HL-60 (cell line): ENCODE data around the gene MRGPRG.

ENCODE experiments used
- DNase-seq, 2 experiments: peaks; one replicate each; pipeline ENCODE4 v3.0.0-alpha.2; 2010 to 2020; ENCODE audit warnings: low read depth in 1 of 2, low spot score in 1 of 2
- H3K27ac ChIP-seq: fragments of 250-450 bp; sonication (Bioruptor Pico); replicated peaks from 2 replicates; pipeline ENCODE4 v1.5.1; 2020; ENCODE audit warnings: mild to moderate bottlenecking, moderate library complexity
- H3K27me3 ChIP-seq: fragments of 250-450 bp; sonication (Bioruptor Pico); 2 replicates; pipeline ENCODE4 v1.5.1; 2021; ENCODE audit warnings: mild to moderate bottlenecking, moderate library complexity; ENCODE audit not compliant: insufficient read depth, poor library complexity, severe bottlenecking
- H3K4me3 ChIP-seq: replicated peaks from 2 replicates; pipeline ENCODE4 v1.5.1; 2011; ENCODE audit warnings: mild to moderate bottlenecking, control low read depth, low read length; ENCODE audit not compliant: insufficient read depth
- GABPA ChIP-seq: IDR thresholded peaks from 2 replicates; pipeline ENCODE4 v1.6.1; 2012; ENCODE audit warnings: low read depth
- POLR2AphosphoS5 ChIP-seq: IDR thresholded peaks from 2 replicates; pipeline ENCODE4 v1.6.1; 2012; ENCODE audit warnings: low read depth
- SPI1 ChIP-seq: IDR thresholded peaks from 2 replicates; pipeline ENCODE4 v1.6.1; 2012; ENCODE audit warnings: low read depth, mild to moderate bottlenecking, borderline replicate concordance
- TF ChIP-seq, protein P1 (sequence below): IDR thresholded peaks from 2 replicates; pipeline ENCODE4 v1.6.1; 2012; ENCODE audit warnings: low read depth; ENCODE audit not compliant: insufficient replicate concordance
- TF ChIP-seq, protein P2 (sequence below): IDR thresholded peaks from one replicate; pipeline ENCODE4 v1.5.1; 2011; ENCODE audit warnings: low read length, control low read depth, inconsistent platforms; ENCODE audit not compliant: insufficient read depth

MRGPRG gene

GRCh38 chr11:3191586-3192324 is 26.9 kb downstream of the MRGPRG start:
- TF ChIP-seq POLR2AphosphoS5: no peak
- no peak for TF ChIP-seq SPI1
- no peak for TF ChIP-seq GABPA
- TF ChIP-seq, protein P1, sequence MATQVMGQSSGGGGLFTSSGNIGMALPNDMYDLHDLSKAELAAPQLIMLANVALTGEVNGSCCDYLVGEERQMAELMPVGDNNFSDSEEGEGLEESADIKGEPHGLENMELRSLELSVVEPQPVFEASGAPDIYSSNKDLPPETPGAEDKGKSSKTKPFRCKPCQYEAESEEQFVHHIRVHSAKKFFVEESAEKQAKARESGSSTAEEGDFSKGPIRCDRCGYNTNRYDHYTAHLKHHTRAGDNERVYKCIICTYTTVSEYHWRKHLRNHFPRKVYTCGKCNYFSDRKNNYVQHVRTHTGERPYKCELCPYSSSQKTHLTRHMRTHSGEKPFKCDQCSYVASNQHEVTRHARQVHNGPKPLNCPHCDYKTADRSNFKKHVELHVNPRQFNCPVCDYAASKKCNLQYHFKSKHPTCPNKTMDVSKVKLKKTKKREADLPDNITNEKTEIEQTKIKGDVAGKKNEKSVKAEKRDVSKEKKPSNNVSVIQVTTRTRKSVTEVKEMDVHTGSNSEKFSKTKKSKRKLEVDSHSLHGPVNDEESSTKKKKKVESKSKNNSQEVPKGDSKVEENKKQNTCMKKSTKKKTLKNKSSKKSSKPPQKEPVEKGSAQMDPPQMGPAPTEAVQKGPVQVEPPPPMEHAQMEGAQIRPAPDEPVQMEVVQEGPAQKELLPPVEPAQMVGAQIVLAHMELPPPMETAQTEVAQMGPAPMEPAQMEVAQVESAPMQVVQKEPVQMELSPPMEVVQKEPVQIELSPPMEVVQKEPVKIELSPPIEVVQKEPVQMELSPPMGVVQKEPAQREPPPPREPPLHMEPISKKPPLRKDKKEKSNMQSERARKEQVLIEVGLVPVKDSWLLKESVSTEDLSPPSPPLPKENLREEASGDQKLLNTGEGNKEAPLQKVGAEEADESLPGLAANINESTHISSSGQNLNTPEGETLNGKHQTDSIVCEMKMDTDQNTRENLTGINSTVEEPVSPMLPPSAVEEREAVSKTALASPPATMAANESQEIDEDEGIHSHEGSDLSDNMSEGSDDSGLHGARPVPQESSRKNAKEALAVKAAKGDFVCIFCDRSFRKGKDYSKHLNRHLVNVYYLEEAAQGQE: no peak
- TF ChIP-seq, protein P2, sequence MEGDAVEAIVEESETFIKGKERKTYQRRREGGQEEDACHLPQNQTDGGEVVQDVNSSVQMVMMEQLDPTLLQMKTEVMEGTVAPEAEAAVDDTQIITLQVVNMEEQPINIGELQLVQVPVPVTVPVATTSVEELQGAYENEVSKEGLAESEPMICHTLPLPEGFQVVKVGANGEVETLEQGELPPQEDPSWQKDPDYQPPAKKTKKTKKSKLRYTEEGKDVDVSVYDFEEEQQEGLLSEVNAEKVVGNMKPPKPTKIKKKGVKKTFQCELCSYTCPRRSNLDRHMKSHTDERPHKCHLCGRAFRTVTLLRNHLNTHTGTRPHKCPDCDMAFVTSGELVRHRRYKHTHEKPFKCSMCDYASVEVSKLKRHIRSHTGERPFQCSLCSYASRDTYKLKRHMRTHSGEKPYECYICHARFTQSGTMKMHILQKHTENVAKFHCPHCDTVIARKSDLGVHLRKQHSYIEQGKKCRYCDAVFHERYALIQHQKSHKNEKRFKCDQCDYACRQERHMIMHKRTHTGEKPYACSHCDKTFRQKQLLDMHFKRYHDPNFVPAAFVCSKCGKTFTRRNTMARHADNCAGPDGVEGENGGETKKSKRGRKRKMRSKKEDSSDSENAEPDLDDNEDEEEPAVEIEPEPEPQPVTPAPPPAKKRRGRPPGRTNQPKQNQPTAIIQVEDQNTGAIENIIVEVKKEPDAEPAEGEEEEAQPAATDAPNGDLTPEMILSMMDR: no peak
- H3K27ac ChIP-seq: no peak overlapping the region
- DNase-seq: no peak

GRCh38 chr11:3190600-3190999 is 28.0 kb downstream of the MRGPRG start:
- Histone ChIP-seq H3K4me3 (no peak overlapping the region), H3K27ac (no peak overlapping the region), H3K27me3 (no peaks in the 10 kb centered on the region)
- no peak for DNase-seq
- no peak for TF ChIP-seq GABPA
- TF ChIP-seq, protein P2: no peak
- no peak for TF ChIP-seq SPI1
- TF ChIP-seq, protein P1: no peak
- no peak for TF ChIP-seq POLR2AphosphoS5

More at GRCh38 chr11:3191586-3192324, 26.9 kb downstream of the MRGPRG start:
- Histone ChIP-seq H3K4me3 (no peak overlapping the region), H3K27me3 (no peaks in the 10 kb centered on the region)

DNA sequence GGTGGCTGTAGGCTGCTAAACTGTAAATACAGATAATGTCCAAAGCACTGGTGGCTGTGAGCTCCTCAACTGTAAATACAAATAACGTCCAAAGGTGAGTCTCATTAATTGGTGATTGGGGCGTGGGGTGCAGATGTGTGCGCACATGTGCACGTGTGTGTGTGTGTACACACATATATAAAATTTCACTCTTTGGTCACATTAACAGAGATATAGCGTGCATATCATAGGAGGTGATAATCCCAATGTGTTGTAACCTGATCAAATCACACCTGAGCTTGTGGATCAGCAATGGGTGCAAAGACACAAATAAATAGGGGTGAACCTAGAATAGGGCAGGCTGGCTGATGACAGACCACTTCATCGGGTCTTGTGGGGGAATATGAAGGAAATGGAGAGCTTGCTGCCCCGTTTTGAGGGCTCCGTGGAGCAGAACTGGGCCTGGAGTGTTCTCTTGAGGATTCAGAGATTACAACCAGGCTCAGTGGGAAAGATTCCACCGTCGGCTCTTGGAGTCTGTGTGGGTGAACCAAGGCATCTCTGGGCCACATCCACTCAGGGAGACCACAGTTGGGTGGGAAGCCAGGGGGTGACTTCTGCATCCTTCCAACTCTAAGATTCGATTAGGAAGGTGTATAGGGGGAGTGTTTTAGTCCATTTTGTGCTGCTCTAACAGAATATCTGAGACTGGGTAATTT is 28.6 kb downstream of the MRGPRG start:
- Histone ChIP-seq H3K27me3 (no peaks in the 10 kb centered on the region), H3K27ac (no peak overlapping the region), H3K4me3 (no peak overlapping the region)
- no peak for DNase-seq
- TF ChIP-seq, protein P2: no peak
- TF ChIP-seq, protein P1: no peak
